NCI-H2029 treated with DMSO at 0.1 percent for 48 hours (cell line): Measurements from ENCODE around the gene TP53I13.

Experiments used
- DNase-seq: peaks from one replicate; lab custom pipeline; 2025; lab: John Stamatoyannopoulos, UW

Gene TP53I13

DNA sequence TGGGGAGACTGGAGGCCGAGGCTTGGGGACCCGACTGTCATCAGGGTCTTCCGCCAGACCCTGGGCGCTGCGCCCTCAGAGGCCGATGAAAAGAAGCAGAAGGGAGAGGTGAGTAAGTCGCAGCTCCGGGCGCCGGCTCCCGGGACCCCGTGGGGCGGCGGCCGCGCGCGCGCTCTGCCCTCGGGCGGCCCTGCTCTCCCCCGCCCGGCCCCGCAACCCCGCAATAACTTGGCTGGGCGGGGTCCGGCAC, 1.3 kb upstream of the TP53I13 start:
- DNase-seq = no peak

DNA sequence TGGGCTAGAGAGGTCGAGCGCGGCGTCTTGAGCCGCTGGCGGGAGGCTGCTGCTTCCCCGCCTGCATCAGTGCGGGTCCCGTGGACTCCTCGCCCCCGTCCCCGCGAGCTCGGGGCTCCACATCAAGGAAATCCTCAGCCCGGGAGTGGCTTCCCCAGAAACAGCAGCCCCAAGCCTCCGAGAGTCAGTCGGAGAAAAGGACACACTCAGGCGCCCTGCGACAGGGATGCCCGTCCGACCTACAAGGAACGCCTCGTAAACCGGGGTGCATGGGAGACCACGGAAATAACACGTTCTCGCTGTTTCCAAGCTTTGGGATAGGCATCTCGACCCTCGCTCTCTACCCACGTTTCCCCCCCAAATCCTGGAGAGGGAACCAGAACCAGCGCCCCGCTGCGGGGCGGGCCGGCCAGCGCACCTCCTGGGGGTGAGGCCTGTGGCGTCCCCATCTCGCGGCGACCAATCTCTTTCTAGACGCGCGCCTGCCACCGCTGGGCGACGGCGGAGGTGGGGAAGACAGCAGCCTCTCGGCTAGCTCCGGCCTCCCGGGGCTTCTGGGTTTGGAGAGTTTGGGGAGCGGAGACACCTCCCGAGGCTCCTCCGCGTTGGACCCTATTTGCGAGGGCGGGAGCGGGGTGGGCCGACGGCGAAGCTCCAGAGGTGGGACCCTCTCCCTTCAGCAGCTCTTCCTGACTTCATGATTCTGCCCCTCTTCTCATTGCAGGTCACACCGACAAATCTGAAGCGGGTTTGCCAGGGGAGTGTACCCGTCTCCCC, 759 bp upstream of the TP53I13 start:
- DNase-seq = no peak

DNA sequence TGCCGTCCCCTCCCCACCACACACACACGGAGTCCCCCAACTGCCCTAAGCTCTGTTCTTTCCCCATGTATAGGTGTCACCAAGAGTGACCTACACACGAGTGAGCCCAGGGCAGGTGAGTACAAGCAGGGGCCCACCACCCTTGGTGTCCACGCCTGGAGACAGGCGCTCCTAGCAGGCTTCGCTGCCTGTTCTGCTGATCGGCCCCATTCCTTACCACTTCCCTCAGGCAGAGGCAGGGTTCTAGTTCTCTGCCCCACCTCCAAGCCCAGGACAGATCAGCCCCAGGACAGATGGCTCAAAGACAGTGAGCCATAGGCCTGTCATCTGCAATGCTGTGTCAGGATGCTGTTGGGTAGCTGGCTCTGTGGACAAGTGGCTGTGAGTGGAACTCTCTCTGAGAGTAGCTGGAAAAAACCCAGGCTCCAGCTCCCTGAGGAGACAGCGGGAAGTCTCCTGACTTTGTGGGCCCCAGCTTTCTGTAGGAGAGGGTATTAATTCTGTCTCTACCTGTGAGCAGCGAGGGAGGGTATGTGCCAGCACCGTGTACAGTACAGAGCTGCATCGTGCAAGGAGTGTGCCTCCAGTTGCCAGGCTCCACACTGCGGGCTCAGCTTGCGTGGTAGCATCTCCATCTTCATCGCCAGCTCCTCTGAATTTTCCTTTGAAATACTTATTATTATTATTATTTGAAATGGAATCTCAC, 897 bp downstream of the TP53I13 start:
- DNase-seq = no peak

DNA sequence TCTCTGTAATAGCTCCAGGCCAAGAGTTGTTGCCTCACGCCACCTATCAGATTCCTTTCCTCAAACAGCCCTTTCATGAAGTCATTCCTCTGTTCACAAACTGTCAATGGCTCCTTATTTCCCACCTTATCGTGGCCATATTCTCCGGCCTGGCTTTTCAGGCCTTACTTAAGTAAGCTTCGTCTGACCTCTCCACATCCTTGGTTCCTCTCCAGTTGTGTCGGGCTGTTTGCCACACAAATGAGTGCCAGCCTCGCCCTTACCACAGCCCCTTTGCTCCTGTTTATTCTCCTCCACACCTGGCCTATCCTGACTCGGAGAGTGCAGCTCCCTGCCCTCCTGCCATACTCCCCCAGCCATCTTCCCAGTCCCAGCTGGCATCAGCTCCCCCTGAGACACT, 2.0 kb downstream of the TP53I13 start:
- no peak for DNase-seq

DNA sequence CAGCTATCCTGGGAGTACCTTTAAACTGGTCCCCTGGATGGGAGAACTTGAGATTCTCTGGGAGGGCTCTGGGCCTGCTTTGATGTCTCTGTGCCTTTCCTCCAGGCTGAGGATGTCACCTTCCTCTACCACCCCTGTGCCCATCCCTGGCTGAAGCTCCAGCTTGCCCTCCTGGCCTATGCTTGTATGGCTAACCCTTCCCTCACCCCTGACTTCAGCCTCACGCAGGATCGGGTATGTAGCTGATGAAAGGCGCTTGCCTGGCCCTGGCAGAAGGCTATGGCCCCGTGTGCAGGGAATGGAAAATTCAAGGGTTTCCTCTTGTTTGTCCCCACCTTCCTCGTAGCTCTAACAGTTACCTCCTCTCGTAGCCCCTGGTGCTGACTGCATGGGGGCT, 3.0 kb downstream of the TP53I13 start:
- no peak for DNase-seq

DNA sequence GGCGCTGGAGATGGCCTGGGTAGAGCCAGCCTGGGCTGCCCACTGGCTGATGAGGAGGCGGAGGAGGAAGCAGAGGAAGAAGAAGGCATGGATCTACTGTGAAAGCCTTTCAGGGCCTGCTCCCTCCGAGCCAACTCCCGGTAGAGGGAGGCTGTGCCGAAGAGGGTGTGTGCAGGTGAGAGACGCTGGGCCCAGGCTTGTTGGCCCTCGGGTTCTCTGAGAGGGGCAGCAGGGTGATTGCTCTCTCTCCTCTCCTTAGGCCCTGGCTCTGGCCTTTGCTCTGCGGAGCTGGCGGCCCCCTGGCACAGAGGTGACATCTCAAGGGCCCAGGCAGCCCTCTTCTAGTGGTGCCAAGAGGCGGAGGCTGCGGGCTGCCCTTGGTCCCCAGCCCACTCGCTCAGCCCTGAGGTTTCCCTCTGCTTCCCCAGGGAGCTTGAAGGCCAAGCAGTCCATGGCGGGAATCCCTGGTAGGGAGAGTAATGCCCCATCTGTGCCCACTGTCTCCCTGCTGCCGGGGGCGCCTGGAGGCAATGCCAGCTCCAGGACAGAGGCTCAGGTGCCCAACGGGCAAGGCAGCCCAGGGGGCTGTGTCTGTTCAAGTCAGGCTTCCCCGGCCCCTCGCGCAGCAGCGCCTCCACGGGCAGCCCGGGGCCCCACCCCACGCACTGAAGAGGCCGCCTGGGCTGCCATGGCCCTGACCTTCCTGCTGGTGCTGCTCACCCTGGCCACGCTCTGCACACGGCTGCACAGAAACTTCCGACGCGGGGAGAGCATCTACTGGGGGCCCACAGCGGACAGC, 3.6 kb downstream of the TP53I13 start:
- DNase-seq = no peak

DNA sequence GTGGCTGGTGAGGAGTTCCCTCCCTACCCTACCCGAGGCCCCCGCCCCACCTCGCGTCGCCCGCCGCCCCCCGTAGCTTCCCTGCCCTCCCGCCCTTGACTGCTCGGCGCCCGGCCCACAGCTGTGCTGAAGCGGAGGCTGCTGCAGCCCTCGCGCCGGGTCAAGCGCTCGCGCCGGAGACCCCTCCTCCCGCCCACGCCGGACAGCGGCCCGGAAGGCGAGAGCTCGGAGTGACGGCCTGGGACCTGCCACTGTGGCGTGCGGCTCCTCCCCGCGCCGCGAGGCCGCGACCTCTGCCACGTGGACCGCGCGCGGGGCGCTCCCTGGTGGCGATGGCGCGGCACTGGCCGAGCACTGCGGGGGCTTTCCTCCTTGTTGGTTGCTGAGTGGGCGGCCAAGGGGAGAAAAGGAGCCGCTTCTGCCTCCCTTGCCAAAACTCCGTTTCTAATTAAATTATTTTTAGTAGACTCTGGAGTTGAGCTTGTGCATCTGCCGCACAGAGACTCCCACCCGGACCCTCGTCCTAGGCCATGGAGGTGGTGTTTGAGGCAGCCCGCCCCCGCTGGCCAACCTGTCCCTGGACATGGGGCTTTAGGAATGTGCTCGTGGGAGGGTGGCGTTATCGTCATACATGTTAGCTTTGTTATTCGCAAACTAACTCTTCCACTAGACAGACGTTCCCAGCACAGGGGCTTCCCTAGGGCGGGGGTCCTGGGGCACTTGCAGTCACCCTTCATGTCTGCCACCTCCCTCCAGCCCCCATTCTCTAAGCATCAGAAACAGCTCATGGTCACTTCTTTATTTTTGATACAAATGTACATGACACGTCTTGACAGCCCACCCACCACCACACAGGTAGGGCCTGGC, 4.4 kb downstream of the TP53I13 start:
- no peak for DNase-seq

DNA sequence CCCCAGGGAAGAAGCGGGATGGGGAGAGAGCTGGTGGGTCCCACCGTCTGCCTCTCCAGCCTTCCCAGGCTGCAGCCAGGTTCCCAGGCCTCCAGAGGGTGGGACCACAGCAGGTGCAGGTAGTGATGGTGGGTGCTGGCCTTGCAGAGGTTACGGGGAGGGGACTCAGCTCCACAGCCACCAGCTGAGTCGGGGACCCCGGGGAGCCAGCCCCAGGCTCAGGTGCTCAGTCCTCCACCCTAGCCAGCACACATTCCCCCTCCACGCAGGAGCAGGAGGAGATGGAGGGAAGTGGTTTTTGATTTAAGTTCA, 5.0 kb downstream of the TP53I13 start:
- DNase-seq = no peak

DNA sequence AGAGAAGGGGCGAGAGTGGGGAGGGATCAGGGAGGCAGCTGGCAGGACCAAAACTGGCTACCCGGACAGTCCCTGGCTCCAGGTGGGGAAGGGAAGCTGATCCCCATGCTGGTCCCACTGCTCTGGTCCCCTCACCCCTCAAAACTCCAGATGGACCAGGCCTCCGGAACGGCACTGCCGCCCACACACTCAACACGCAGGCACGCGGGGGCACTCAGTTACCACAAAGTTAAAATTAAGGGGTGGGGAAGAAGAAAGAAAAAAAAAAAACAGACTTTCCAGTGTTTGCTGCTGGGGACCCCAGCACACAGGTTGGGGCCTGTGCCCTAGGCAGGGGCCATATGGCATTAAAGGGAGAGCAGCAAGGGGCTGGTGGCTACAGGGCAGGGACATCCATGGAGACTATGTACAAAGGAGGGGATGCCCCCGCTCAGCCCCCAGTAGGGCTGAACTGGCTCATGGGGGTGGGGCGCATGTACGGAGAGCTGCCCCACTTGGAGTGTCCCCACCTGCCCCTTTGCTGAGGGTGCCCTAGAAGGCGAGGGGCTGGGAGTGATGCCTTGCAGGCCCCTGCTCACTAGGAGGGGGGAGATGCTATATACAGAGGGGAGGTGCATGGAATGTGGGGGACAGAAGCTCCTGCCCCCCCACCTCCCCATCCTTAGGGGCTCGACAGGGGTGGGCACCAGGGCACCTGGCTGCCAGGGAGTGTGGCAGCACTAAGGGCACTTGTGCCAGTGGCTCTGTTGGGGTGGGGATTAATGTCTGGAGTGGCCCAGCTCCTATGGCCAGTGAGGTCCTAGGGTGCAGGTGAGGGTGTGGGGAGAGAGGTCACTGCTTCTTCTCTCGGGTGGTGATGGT, 5.6 kb downstream of the TP53I13 start:
- no peak for DNase-seq

DNA sequence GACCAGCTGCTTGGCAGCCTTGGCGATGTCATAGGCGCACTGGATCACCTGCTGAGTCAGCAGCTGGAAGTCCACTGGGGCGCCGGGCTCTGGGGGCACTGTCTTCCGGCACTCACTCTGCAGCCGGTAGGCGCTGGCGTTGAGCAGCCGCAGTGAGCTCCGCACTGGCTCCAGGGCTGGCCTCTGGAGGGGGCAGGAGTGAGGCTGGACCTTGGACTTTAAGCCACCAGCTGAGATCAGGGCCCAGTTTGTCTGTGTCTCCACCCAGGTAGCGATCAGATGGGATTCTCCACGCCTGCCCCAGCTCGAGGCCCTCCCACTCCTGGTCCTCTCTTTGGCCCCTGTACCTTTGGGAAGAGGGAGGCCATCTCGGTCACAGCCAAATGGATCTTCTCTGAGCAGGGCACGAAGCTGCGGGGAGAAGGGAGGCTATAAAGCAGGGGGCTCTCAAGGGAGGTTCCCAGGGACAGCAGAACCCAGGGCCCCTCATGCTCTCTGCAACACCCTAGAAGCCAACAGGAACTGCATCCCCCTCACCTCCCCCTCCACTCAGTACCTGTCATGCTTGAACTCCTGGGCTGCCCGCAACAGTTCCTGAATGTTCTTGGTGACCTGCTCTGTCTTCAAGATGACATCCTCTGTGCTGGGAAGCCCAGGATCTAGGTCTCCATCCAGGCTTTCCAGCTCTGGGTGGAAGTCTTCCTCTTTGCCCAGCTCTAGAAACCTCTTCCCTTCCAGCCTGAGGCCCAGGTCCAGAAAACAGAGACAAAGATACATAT, 6.4 kb downstream of the TP53I13 start:
- DNase-seq = no peak

DNA sequence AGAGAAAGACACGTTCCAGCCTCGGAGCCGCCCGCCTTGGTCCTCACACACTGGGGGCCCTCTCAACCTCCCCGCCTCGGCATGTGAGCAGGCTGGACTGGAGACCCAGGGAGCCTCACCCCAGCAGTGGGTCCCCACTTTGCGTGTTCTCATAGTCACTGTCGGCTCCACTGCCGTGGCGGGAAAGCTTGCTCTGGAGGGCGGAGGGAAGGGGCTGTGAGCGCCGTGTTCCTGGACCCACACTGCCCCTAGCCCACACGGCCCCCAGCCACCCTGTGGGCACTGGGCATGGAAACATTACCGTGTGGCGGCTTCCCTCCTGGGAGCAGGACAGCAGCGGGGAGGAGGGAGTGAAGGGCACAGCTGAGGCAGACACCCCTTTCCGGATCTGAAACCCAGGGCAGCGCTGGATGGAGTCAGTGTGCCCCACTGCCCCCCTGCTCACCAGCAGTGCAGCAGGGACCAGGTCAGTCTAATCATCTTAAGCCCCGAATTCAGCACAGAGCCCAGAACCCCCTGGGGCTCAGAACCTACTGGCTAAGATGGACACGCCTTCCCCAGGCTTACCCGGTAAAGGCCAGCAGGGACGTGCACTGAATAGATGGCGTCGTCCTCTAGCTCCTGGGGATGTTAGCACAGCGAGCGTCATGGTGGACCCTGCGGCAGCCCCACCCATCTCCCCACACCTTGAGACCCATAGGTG, 7.2 kb downstream of the TP53I13 start:
- no peak for DNase-seq

DNA sequence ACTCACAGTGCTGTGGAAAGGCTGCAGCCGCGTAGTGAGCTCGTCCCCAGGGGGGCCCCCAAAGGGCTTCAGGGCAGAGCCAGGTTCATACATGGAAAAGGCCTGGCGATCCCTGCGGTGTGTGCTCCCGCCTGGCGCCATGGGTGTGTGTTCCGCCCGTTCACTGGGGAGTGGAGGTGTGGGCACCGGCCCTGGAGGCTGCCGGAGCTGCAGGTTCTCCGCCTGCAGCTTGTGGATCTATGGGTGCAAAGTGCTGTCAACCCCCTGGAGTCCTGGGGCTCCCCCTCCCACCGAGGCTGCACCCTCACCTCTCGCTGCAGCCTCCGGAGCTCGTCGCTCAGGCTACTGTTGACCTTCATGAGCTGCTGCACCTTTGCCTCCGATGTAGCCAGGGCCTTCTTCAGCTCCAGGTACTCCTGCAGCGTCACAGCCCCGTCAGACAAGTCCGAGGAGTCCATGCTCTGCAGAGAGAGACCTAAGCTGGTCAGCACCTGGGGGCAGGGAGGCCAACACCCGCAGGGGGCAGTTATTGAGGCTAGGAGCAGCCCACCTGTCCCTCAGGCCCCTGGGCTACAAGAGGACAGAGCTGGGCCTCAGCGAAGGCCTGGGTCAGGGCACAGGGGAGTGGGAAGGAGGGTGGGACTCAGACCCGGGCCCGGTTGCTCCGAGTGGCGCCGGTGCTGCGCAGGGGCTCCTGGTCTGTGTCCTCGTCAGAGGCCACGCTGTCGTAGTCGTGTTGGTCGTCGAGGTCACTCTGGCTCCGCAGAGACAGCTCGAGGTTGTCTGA, 7.9 kb downstream of the TP53I13 start:
- DNase-seq = no peak

DNA sequence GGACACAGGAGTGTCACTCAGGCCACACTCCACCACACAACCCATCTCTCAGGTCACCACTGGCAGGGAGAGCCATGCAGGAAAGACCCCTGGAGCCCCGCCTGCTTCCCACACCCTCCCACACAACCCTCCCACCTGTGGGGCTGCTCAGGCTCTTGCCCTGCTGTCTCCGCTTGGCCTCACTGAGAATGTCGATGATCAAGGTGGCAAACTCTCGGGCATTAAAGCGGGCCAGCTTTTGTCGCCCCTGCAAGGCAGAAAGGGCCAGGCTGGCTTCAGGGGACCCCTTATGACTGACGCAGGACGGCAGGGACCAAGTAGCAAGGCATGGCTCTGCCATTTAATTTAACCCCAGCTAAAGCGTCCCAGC, 8.5 kb downstream of the TP53I13 start:
- no peak for DNase-seq

DNA sequence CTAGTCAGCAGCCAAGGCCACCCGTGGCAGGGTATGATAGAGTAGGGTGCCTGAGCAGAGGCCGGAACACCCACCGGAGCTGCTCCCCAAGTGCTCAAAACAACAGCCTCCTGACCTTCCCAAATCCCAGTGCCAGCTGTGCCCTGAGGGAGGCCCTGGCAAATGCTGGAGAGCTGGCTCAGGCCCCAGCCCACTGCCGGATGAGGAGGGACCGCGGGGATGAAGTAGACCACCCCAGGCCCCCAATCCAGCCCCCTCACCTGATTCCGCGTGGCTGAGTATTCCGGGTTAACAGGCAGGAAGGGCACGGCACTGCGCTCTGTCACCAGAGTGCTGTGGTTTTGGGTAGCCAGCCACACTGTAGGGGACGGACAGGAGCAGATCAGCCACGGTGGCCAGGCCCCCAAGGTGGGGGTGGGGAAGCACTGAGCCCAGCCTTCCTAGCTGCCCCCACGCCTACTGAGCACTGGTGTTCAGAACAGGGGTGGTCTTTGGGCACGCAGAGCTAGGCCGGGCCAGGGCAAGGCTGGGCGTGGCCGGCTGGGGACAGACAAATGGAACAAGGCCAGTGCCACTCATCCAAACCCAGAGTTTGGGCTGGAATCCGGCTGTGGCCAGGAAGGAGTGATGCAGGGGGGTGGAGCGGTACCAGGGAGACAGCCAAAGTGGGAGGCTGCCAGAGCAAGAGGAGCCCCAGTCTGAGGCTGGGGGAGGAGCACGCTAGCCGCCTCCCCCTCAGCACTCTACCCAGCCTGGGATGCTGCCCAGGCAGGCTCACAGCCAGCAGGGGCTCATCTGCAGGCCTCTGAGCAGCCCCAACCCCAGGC, 9.1 kb downstream of the TP53I13 start:
- DNase-seq = no peak

DNA sequence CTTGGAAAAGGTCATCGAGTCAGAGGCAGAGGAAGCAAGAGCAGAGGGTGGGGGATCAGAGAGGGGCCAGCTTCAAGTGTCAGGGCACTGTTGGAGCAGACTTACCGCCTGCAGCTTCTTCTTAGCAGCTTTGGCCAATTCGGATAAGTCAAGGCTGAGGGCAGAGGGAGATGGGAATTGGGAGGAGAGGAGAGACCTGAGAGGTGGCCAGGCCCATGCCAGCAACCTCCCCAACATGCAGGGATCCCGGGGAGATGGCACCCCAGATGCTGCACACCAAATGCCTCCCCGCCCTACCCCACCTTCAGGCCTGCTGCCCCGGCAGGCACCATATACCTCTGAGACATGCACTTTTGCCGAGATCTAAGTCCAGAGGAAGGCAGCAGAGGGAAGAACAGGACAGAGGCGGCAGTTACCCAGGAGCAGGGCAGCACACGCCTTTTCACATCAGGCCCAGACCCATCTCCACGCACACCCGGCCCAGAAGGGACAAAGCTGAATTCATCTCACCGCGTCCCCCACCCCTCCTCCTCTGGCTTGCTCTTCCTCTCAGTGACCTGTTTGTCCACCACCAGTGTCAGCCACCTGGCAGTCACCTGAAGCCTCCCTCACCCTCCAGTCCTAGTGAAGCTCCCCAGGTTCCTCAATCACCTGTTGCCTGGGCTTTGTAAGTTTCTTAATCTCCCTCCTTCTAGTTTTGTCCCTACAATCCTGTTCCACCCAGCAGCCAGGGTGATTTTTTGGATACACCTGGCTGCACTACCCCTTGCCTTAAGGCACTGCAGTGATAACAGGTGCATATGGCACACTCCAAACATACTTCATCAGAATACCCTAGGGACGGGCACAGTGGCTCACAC, 10.4 kb downstream of the TP53I13 start:
- no peak for DNase-seq

DNA sequence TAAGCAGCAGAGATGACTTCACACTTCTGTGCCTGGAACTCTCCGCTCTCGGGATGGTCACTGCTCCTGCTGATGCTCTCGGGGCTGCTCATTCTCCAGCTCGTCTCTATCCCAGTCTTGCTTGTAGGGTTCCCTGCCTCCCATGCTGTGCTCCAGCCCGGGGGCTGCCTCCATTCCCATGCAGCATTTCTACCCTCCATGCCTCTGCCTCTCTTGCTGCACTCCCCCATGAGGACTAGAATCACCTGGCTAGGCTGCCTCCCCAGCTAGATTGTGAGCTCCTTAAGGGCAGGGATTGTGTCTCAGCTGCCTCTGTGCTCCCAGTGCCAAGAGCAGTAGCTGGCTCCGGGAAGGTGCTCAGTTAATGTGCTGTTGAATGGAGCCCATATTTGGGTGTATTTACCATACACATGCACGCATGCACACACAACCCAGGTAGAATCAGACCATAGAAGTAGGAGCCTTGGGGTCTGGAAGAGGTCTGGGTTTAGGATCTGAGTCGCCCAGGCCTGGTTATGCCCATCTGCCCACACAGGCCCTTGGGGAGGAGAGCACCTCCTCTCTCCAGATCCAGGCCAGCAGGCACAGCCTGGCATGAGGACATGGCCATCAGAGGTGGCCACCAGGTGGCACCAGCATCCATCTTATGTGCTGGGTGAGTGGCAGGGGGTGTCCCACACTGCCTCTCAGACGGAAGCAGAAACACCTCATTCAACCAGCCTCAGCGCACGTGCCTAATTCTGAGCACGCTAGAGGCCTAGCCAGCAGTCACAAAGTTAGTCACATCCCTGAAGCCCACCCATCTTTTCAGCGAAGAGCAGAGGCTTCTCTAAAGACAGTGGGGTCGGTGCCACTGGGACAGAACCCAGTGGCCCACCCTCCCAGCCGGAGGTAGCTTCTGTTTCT, 11.6 kb downstream of the TP53I13 start:
- DNase-seq = peak; percentile 37
